Activated CD8-positive, alpha-beta T cell treated with anti-CD3 and anti-CD28 coated beads for 36 hours (primary cell): Measurements from ENCODE around the gene STX4. TPM values are rescaled to one million over a fixed set of nuclear protein-coding genes. Genes with fewer than 3 reads are reported as not detected.

ENCODE experiments used
- ATAC-seq: fragments of 200-7000 bp; cut with Tn5 transposase; one replicate; pipeline ENCODE4 v1.10.0; 2021; ENCODE audit warnings: mild to moderate bottlenecking, moderate library complexity
- CTCF ChIA-PET: fragments of 350-600 bp; sonication (Branson Sonifier 250); formaldehyde crosslinking; loops from one replicate; lab custom pipeline; 2021; ENCODE audit warnings: antibody characterized with exemption; lab: Charles Lee
- POLR2A ChIA-PET: fragments of 350-600 bp; sonication (Branson Sonifier 250); formaldehyde crosslinking; loops from one replicate; lab custom pipeline; 2021; ENCODE audit warnings: antibody characterized with exemption; lab: Charles Lee
- DNase-seq: peaks from one replicate; pipeline ENCODE4 v3.0.0-alpha.2; 2020
- H3K27ac Mint-ChIP-seq: one replicate; pipeline ENCODE4 v1.8.0; 2021; ENCODE audit warnings: mild to moderate bottlenecking, mixed read lengths
- H3K27me3 Mint-ChIP-seq: one replicate; pipeline ENCODE4 v1.8.0; 2021; ENCODE audit warnings: mixed read lengths
- H3K36me3 Mint-ChIP-seq: one replicate; pipeline ENCODE4 v1.8.0; 2021; ENCODE audit warnings: low read depth, mixed read lengths
- H3K4me1 Mint-ChIP-seq: one replicate; pipeline ENCODE4 v1.8.0; 2021; ENCODE audit warnings: low read depth, mixed read lengths
- H3K4me3 Mint-ChIP-seq: one replicate; pipeline ENCODE4 v1.8.0; 2021; ENCODE audit warnings: mild to moderate bottlenecking, moderate library complexity, mixed read lengths
- H3K9me3 Mint-ChIP-seq: one replicate; pipeline ENCODE4 v1.8.0; 2021; ENCODE audit warnings: mixed read lengths
- CTCF ChIP-seq: fragments of 200-600 bp; IDR thresholded peaks from one replicate; pipeline ENCODE4 v1.8.0; 2022; ENCODE audit warnings: antibody characterized with exemption, mild to moderate bottlenecking
- intact Hi-C: fragments of 100-400 bp; cut with micrococcal nuclease; formaldehyde crosslinking; loops from one replicate; pipeline ENCODE4 v1.10.0; 2022
- total RNA-seq, 2 experiments: library from RNA; stranded (reverse); gene quantifications; one replicate each; pipeline ENCODE4 v1.2.3, GENCODE V29; 2021

STX4 gene
- total RNA-seq, 2 experiments from 2014 or later: 25.2 to 27.7 TPM

- no peak for TF ChIP-seq CTCF
- POLR2A ChIA-PET: interaction anchor here (0.8 to 1.5 kb wide), 2 partner anchors 46 to 75 kb away, joined by 3 read pairs; partner anchors contain the start of genes ZNF646 and ZNF668
- ATAC-seq: no peak
Measured at GRCh38 chr16:30998852-30999761, 34.3 kb upstream of the STX4 start.

GRCh38 chr16:31000671-31001382 is 32.5 kb upstream of the STX4 start:
- ATAC-seq (no peak), DNase-seq (no peak)
- Mint-ChIP-seq H3K27ac (no peak overlapping the region), H3K4me3 (no peak overlapping the region), H3K27me3 (no peaks in the 10 kb centered on the region), H3K9me3 (no peaks in the 10 kb centered on the region), H3K36me3 (no peaks in the 10 kb centered on the region), H3K4me1 (peaks cover 7% of the 10 kb centered on the region)
- TF ChIP-seq CTCF: no peak
- ChIA-PET CTCF (interaction anchor here (0.8 kb wide), 1 partner anchor 142 kb away, joined by 4 read pairs; no protein-coding TSS in a partner anchor), POLR2A (interaction anchor here (0.7 kb wide), 1 partner anchor 198 kb away, joined by 3 read pairs; no protein-coding TSS in a partner anchor)
- intact Hi-C loops: no loop called here

More at GRCh38 chr16:30998852-30999761, 34.3 kb upstream of the STX4 start:
- Mint-ChIP-seq H3K27me3 (no peaks in the 10 kb centered on the region), H3K36me3 (no peaks in the 10 kb centered on the region), H3K4me1 (peaks cover 11% of the 10 kb centered on the region), H3K27ac (no peak overlapping the region), H3K4me3 (no peak overlapping the region), H3K9me3 (no peaks in the 10 kb centered on the region)
- CTCF ChIA-PET: interaction anchor here (1.2 to 2.3 kb wide), 3 partner anchors 14 to 45 kb away, joined by 4 to 8 read pairs (median 4); partner anchors contain the start of gene HSD3B7
- DNase-seq: no peak
- intact Hi-C loops: no loop called here

GRCh38 chr16:31001507-31002249 is 31.7 kb upstream of the STX4 start:
- TF ChIP-seq CTCF: no peak
- ChIA-PET CTCF (interaction anchor here (1.2 kb wide), 1 partner anchor 60 kb away, joined by 3 read pairs; no protein-coding TSS in a partner anchor), POLR2A (no interaction called here)
- DNase-seq (no peak), ATAC-seq (no peak)
- H3K27ac Mint-ChIP-seq: no peak overlapping the region
- intact Hi-C loops: no loop called here
- H3K27me3 Mint-ChIP-seq: no peaks in the 10 kb centered on the region
- peaks cover 3% of the 10 kb centered on the region for H3K4me1 Mint-ChIP-seq
- H3K4me3 Mint-ChIP-seq: no peak overlapping the region
- H3K36me3 Mint-ChIP-seq: no peaks in the 10 kb centered on the region
- H3K9me3 Mint-ChIP-seq: no peaks in the 10 kb centered on the region

- ChIA-PET CTCF (interaction anchor here (0.6 to 1.8 kb wide), 4 partner anchors 17 to 94 kb away, joined by 3 to 8 read pairs (median 3); partner anchors contain the start of gene HSD3B7), POLR2A (interaction anchor here (1.0 to 1.4 kb wide), 2 partner anchors 12 to 178 kb away, joined by 3 to 4 read pairs; partner anchors contain the start of gene FUS)
- H3K4me1 Mint-ChIP-seq: no peaks in the 10 kb centered on the region
- H3K4me3 Mint-ChIP-seq: no peak overlapping the region
- H3K27ac Mint-ChIP-seq: no peak overlapping the region
- intact Hi-C loops: no loop called here
- no peak for TF ChIP-seq CTCF
- no peaks in the 10 kb centered on the region for H3K9me3 Mint-ChIP-seq
- DNase-seq: no peak
- ATAC-seq: no peak
- no peaks in the 10 kb centered on the region for H3K27me3 Mint-ChIP-seq
- no peaks in the 10 kb centered on the region for H3K36me3 Mint-ChIP-seq
Measured at GRCh38 chr16:31002250-31002700, 31.1 kb upstream of the STX4 start.
